ENCODE data around the gene BCAS3. TPM values are rescaled to one million over a fixed set of nuclear protein-coding genes. Genes with fewer than 3 reads are reported as not detected.
"Not testable (repeated sequence)": the region's sequence is repeated elsewhere in the genome, so short reads cannot be mapped to it uniquely, and the experiment has no call there.

BCAS3 gene
- total RNA-seq, 1 donor from 2014 or later, result 14.5 TPM

DNA sequence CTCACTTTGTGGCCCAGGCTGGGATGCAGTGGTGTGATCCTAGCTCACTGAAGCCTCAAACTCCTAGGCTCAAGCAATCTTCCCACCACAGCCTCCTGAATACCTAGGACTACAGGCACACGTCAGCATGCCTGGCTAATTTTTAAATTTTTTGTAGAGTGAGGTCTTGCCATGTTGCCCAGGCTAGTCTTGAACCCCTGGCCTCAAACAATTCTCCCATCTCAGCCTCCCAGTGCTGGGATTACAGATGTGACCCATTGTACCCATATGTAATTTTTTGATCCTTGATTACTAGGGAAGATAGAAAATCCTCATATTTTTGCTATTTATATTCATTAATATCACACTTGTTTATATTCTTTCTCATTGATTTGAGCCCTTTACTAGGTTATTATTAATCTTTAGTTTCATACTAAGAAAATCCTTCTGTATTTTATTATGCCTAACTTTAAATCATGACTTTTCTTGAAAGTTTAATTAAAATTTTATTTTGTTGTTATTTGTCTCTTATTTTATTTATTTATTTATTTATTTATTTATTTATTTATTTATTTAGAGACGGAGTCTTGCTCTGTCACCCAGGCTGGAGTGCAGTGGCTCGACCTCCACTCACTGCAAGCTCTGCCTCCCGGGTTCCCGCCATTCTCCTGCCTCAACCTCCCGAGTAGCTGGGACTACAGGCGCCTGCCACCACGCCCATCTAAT, 75.4 kb downstream of the BCAS3 start:
- no peaks in the 10 kb centered on the region for H3K4me1 ChIP-seq (ENCODE audit: insufficient read depth, low read length)
- no peak overlapping the region for H3K4me3 Mint-ChIP-seq (ENCODE audit: unreplicated experiment)
- H3K4me1 Mint-ChIP-seq (ENCODE audit: low read depth, unreplicated experiment), result no peaks in the 10 kb centered on the region
- H3K79me2 ChIP-seq (ENCODE audit: insufficient read depth, low read length), result no peaks in the 10 kb centered on the region
- FAIRE-seq (no peak), DNase-seq (ENCODE audit: low read depth) (no peak)
- H3K4me3 ChIP-seq (ENCODE audit: insufficient read depth, low read depth, low read length), result no peak overlapping the region
- H3K9me3 ChIP-seq (ENCODE audit: insufficient read depth, low read depth, low read length), result no peaks in the 10 kb centered on the region
- H3K27me3 Mint-ChIP-seq (ENCODE audit: low read depth, unreplicated experiment), result no peaks in the 10 kb centered on the region
- H3K9me3 Mint-ChIP-seq (ENCODE audit: unreplicated experiment), result peaks cover 4% of the 10 kb centered on the region
- H3K27ac Mint-ChIP-seq (ENCODE audit: unreplicated experiment), result no peak overlapping the region
- no peaks in the 10 kb centered on the region for H3K36me3 ChIP-seq (ENCODE audit: insufficient read depth, low read length)
- no peak overlapping the region for H3K4me2 ChIP-seq (ENCODE audit: low read length)
- H3K36me3 Mint-ChIP-seq (ENCODE audit: low read depth, unreplicated experiment), result peaks cover 6% of the 10 kb centered on the region
- no peaks in the 10 kb centered on the region for H4K20me1 ChIP-seq (ENCODE audit: insufficient read depth, low read length)
- no peak overlapping the region for H2AFZ ChIP-seq (ENCODE audit: low read depth, low read length)
- TF ChIP-seq CTCF (IDR thresholded peaks at IDR 0.05; ENCODE audit: insufficient read depth, low read depth, low read length) (no peak), EZH2 (IDR thresholded peaks at IDR 0.05; ENCODE audit: insufficient read depth, low read length) (no peak)
- no peak overlapping the region for H3K27ac ChIP-seq (ENCODE audit: low read depth, low read length)
- no peak overlapping the region for H3K9ac ChIP-seq (ENCODE audit: low read length)
- no peaks in the 10 kb centered on the region for H3K27me3 ChIP-seq (ENCODE audit: insufficient read depth, low read length)

DNA sequence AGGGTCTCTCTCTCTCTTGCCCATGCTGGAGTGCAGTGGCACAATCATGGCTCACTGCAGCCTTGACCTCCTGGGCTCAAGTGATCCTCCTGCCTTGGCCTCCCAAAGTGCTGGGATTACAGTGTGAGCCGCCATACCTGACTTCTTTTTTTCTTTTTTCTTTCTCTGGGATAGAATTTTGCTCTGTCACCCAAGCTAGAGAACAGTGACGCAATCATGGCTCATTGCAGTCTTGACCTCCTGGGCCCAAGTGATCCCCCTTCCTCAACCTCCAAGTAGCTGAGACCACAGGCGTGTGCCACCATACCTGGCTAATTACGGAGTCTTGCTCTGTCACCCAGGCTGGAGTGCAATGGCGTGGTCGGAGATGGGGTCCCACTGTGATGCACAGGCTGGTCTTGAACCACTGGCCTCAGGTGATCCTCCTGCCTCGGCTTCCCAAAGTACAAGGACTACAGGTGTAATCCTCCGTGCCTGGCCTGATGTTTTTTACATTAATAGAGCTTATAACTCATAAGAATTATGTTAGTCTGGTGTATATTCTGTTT, 76.5 kb downstream of the BCAS3 start:
- no peak overlapping the region for H3K4me2 ChIP-seq (ENCODE audit: low read length)
- no peak for TF ChIP-seq EZH2 (IDR thresholded peaks at IDR 0.05; ENCODE audit: insufficient read depth, low read length)
- no peak for TF ChIP-seq CTCF (IDR thresholded peaks at IDR 0.05; ENCODE audit: insufficient read depth, low read depth, low read length)
- H2AFZ ChIP-seq (ENCODE audit: low read depth, low read length), result no peak overlapping the region
- no peaks in the 10 kb centered on the region for H4K20me1 ChIP-seq (ENCODE audit: insufficient read depth, low read length)
- no peak overlapping the region for H3K4me3 Mint-ChIP-seq (ENCODE audit: unreplicated experiment)
- H3K27ac ChIP-seq (ENCODE audit: low read depth, low read length), result no peak overlapping the region
- H3K9me3 ChIP-seq (ENCODE audit: insufficient read depth, low read depth, low read length), result no peaks in the 10 kb centered on the region
- no peaks in the 10 kb centered on the region for H3K27me3 ChIP-seq (ENCODE audit: insufficient read depth, low read length)
- H3K4me3 ChIP-seq (ENCODE audit: insufficient read depth, low read depth, low read length), result no peak overlapping the region
- DNase-seq (ENCODE audit: low read depth) (no peak), FAIRE-seq (no peak)
- no peaks in the 10 kb centered on the region for H3K4me1 Mint-ChIP-seq (ENCODE audit: low read depth, unreplicated experiment)
- H3K79me2 ChIP-seq (ENCODE audit: insufficient read depth, low read length), result no peaks in the 10 kb centered on the region
- H3K4me1 ChIP-seq (ENCODE audit: insufficient read depth, low read length), result no peaks in the 10 kb centered on the region
- peaks cover 6% of the 10 kb centered on the region for H3K36me3 Mint-ChIP-seq (ENCODE audit: low read depth, unreplicated experiment)
- no peaks in the 10 kb centered on the region for H3K27me3 Mint-ChIP-seq (ENCODE audit: low read depth, unreplicated experiment)
- peaks cover 4% of the 10 kb centered on the region for H3K9me3 Mint-ChIP-seq (ENCODE audit: unreplicated experiment)
- H3K36me3 ChIP-seq (ENCODE audit: insufficient read depth, low read length), result no peaks in the 10 kb centered on the region
- no peak overlapping the region for H3K9ac ChIP-seq (ENCODE audit: low read length)
- H3K27ac Mint-ChIP-seq (ENCODE audit: unreplicated experiment), result no peak overlapping the region

DNA sequence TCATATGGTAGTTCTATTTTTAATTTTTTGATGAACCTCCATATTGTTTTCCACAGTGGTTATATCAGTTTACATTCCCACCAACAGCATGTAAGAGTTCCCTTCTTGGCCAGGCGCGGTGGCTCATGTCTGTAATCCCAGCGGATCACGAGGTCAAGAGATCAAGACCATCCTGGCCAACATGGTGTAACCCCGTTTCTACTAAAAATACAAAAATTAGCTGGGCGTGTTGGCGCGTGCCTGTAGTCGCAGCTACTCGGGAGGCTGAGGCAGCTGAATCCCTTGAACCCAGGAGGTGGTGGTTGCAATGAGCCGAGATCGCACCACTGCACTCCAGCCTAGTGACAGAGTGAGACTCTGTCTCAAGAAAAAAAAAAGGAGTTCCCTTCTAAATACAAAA, 79.1 kb downstream of the BCAS3 start:
- not testable (repeated sequence) for H3K9me3 Mint-ChIP-seq (ENCODE audit: unreplicated experiment); H3K9ac ChIP-seq (ENCODE audit: low read length); H3K27me3 Mint-ChIP-seq (ENCODE audit: low read depth, unreplicated experiment); H3K36me3 Mint-ChIP-seq (ENCODE audit: low read depth, unreplicated experiment); H3K27ac ChIP-seq (ENCODE audit: low read depth, low read length); H3K4me3 ChIP-seq (ENCODE audit: insufficient read depth, low read depth, low read length); H3K36me3 ChIP-seq (ENCODE audit: insufficient read depth, low read length); H3K9me3 ChIP-seq (ENCODE audit: insufficient read depth, low read depth, low read length); H3K4me2 ChIP-seq (ENCODE audit: low read length); FAIRE-seq; H3K27me3 ChIP-seq (ENCODE audit: insufficient read depth, low read length); H3K4me3 Mint-ChIP-seq (ENCODE audit: unreplicated experiment); H3K4me1 Mint-ChIP-seq (ENCODE audit: low read depth, unreplicated experiment); H4K20me1 ChIP-seq (ENCODE audit: insufficient read depth, low read length); H3K79me2 ChIP-seq (ENCODE audit: insufficient read depth, low read length); H3K4me1 ChIP-seq (ENCODE audit: insufficient read depth, low read length); DNase-seq (ENCODE audit: low read depth); H3K27ac Mint-ChIP-seq (ENCODE audit: unreplicated experiment); H2AFZ ChIP-seq (ENCODE audit: low read depth, low read length)
